HEK293T (cell line): Measurements from ENCODE around the gene CCDC88B.

ENCODE experiments used
- CTCF ChIA-PET: fragments of 350-600 bp; formaldehyde crosslinking; extraction: SDS; loops from one replicate; lab custom pipeline; 2021; ENCODE audit warnings: antibody characterized with exemption, inconsistent platforms; lab: Yijun Ruan, JAX
- POLR2A ChIA-PET: fragments of 350-600 bp; formaldehyde crosslinking; extraction: SDS; loops from one replicate; lab custom pipeline; 2020; ENCODE audit warnings: antibody characterized with exemption, inconsistent platforms; lab: Yijun Ruan, JAX
- DNase-seq: peaks from one replicate; pipeline ENCODE4 v3.0.0; 2012; ENCODE audit warnings: mixed read lengths; ENCODE audit errors: extremely low spot score
- ARNT ChIP-seq: fragments of 450-650 bp; IDR thresholded peaks from 2 replicates; pipeline ENCODE4 v1.6.1; 2017; ENCODE audit warnings: mild to moderate bottlenecking
- BHLHE40 ChIP-seq: fragments of 450-650 bp; IDR thresholded peaks from 2 replicates; pipeline ENCODE4 v1.6.1; 2016; ENCODE audit warnings: mild to moderate bottlenecking, moderate library complexity, borderline replicate concordance
- CTBP1 ChIP-seq: fragments of 450-650 bp; IDR thresholded peaks from 2 replicates; pipeline ENCODE4 v1.6.1; 2016; ENCODE audit warnings: borderline replicate concordance
- ELF4 ChIP-seq: fragments of 450-650 bp; IDR thresholded peaks from 2 replicates; pipeline ENCODE4 v1.6.1; 2017; ENCODE audit warnings: antibody characterized with exemption
- FOXA1 ChIP-seq: fragments of 450-650 bp; IDR thresholded peaks from 2 replicates; pipeline ENCODE4 v1.6.1; 2016; ENCODE audit warnings: mild to moderate bottlenecking
- FOXK2 ChIP-seq: fragments of 450-650 bp; IDR thresholded peaks from 2 replicates; pipeline ENCODE4 v1.6.1; 2016; ENCODE audit warnings: mild to moderate bottlenecking
- FOXM1 ChIP-seq: fragments of 450-650 bp; IDR thresholded peaks from 2 replicates; pipeline ENCODE4 v1.6.1; 2017; ENCODE audit warnings: mild to moderate bottlenecking, borderline replicate concordance
- HDGF ChIP-seq: fragments of 450-650 bp; IDR thresholded peaks from 2 replicates; pipeline ENCODE4 v1.6.1; 2017; ENCODE audit warnings: antibody characterized with exemption, borderline replicate concordance
- L3MBTL2 ChIP-seq: fragments of 450-650 bp; conservative IDR thresholded peaks from 2 replicates; pipeline ENCODE4 v1.6.1; 2016; ENCODE audit warnings: mild to moderate bottlenecking
- LEF1 ChIP-seq: fragments of 450-650 bp; IDR thresholded peaks from 2 replicates; pipeline ENCODE4 v1.6.1; 2017; ENCODE audit warnings: mild to moderate bottlenecking, borderline replicate concordance
- NFRKB ChIP-seq: fragments of 450-650 bp; IDR thresholded peaks from 2 replicates; pipeline ENCODE4 v1.6.1; 2016; ENCODE audit warnings: mild to moderate bottlenecking, moderate library complexity
- SP1 ChIP-seq: fragments of 450-650 bp; IDR thresholded peaks from 2 replicates; pipeline ENCODE4 v1.6.1; 2017
- SUZ12 ChIP-seq: fragments of 450-650 bp; IDR thresholded peaks from 2 replicates; pipeline ENCODE4 v1.6.1; 2016; ENCODE audit warnings: mild to moderate bottlenecking
- TARDBP ChIP-seq: fragments of 450-650 bp; IDR thresholded peaks from 2 replicates; pipeline ENCODE4 v1.6.1; 2016
- ZNF384 ChIP-seq: fragments of 450-650 bp; IDR thresholded peaks from 2 replicates; pipeline ENCODE4 v1.6.1; 2016
- TF ChIP-seq, protein P1 (sequence below): fragments of 450-650 bp; IDR thresholded peaks from 2 replicates; pipeline ENCODE4 v1.6.1; 2016

Gene CCDC88B

GRCh38 chr11:64381350-64381749, 41.3 kb downstream of the CCDC88B start:
- no peak for DNase-seq
- TF ChIP-seq, protein P1, sequence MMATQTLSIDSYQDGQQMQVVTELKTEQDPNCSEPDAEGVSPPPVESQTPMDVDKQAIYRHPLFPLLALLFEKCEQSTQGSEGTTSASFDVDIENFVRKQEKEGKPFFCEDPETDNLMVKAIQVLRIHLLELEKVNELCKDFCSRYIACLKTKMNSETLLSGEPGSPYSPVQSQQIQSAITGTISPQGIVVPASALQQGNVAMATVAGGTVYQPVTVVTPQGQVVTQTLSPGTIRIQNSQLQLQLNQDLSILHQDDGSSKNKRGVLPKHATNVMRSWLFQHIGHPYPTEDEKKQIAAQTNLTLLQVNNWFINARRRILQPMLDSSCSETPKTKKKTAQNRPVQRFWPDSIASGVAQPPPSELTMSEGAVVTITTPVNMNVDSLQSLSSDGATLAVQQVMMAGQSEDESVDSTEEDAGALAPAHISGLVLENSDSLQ = no peak
- TF ChIP-seq NFRKB = no peak
- no peak for TF ChIP-seq ZNF384
- no peak for TF ChIP-seq CTBP1
- TF ChIP-seq FOXK2 = no peak
- no peak for TF ChIP-seq L3MBTL2
- TF ChIP-seq ELF4 = no peak
- TF ChIP-seq ARNT = no peak
- no peak for TF ChIP-seq TARDBP
- no peak for TF ChIP-seq LEF1
- TF ChIP-seq SP1 = no peak
- TF ChIP-seq HDGF = no peak
- TF ChIP-seq BHLHE40 = no peak
- no peak for TF ChIP-seq SUZ12
- CTCF ChIA-PET = interaction anchor here (0.7 kb wide), 1 partner anchor 109 kb away, joined by 3 read pairs; no protein-coding TSS in a partner anchor
- POLR2A ChIA-PET = no interaction called here

DNA sequence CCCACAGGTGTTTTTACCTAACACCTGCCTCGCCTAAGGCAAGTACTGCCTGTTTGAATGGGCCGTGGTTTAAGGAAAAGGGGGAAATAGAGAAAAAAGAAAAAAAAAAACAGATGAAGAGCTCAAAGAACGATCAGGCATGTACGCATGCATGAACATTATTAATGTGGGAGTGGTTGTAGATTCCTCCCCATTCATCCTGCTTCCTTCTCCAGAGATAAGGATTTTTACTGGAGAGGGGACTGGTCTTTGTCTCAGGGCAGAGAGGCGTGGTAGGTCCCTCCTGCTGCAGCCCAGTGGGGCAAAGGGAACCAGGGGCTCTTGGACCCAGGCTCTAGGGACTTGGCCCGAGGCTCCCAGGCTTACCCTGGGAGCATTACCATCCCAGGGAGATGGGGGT, 42.0 kb downstream of the CCDC88B start:
- ChIA-PET CTCF (interaction anchor here (0.6 kb wide), 1 partner anchor 225 kb away, joined by 4 read pairs; no protein-coding TSS in a partner anchor), POLR2A (no interaction called here)
- no peak for TF ChIP-seq ELF4
- TF ChIP-seq CTBP1 = no peak
- TF ChIP-seq ARNT = no peak
- TF ChIP-seq SUZ12 = no peak
- TF ChIP-seq HDGF = no peak
- TF ChIP-seq FOXK2 = no peak
- no peak for TF ChIP-seq L3MBTL2
- no peak for TF ChIP-seq ZNF384
- TF ChIP-seq BHLHE40 = no peak
- no peak for TF ChIP-seq NFRKB
- no peak for TF ChIP-seq FOXA1
- TF ChIP-seq LEF1 = no peak
- no peak for TF ChIP-seq FOXM1
- TF ChIP-seq SP1 = no peak
- TF ChIP-seq, protein P1 = no peak
- no peak for TF ChIP-seq TARDBP
- DNase-seq = no peak

GRCh38 chr11:64382586-64382985, 42.6 kb downstream of the CCDC88B start:
- no peak for DNase-seq
- TF ChIP-seq LEF1 (no peak), ARNT (no peak), ELF4 (no peak), TARDBP (no peak), HDGF (no peak), FOXM1 (no peak), ZNF384 (no peak), SUZ12 (no peak), FOXK2 (no peak), BHLHE40 (no peak), SP1 (no peak), CTBP1 (no peak), FOXA1 (no peak), NFRKB (no peak), L3MBTL2 (no peak)
- TF ChIP-seq, protein P1 = no peak
- CTCF ChIA-PET = interaction anchor here (0.6 kb wide), 1 partner anchor 224 kb away, joined by 4 read pairs; no protein-coding TSS in a partner anchor
- POLR2A ChIA-PET = no interaction called here

DNA sequence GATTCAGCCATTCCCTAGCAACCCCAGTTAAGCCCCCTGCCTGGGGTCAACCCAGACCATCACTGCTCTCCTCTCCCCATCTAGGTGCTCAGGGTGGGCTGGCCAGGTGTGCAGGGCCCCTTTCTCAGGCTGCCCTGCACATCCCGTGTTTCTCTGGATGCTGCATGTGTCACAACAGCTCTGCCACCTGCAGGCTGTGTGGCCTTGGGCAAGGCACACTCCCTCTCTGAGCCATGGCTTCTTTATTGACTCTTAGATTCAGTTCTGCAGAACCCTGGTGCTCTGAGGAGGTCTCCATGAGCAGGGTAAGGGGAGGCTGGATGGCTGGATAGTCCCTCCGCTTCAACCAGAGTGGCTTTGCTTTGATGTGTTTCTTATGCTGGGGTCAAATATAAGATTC, 43.6 kb downstream of the CCDC88B start:
- no peak for DNase-seq
- no peak for TF ChIP-seq ARNT
- ChIA-PET CTCF (no interaction called here), POLR2A (no interaction called here)

GRCh38 chr11:64384028-64384737, 44.2 kb downstream of the CCDC88B start:
- POLR2A ChIA-PET = no interaction called here
- CTCF ChIA-PET = no interaction called here
- TF ChIP-seq CTBP1 (no peak), FOXA1 (no peak), L3MBTL2 (no peak), TARDBP (no peak), BHLHE40 (no peak), HDGF (no peak), ZNF384 (no peak), FOXM1 (no peak)
- DNase-seq = no peak
